ENCODE measurements around the gene VPS54.

VPS54 gene

GRCh38 chr2:64015391-64015790 lies 3.8 kb downstream of the VPS54 start:
- no peak for DNase-seq (ENCODE audit: low read depth)
- TF ChIP-seq CTCF (IDR thresholded peaks at IDR 0.05; ENCODE audit: insufficient read depth, low read depth, low read length, missing control alignments), result no peak
- H3K4me3 ChIP-seq (ENCODE audit: low read length), result no peak overlapping the region

- TF ChIP-seq CTCF (IDR thresholded peaks at IDR 0.05; ENCODE audit: insufficient read depth, low read depth, low read length, missing control alignments), result no peak
- no peak for DNase-seq (ENCODE audit: low read depth)
Observed at GRCh38 chr2:64014628-64015027, 4.6 kb downstream of the VPS54 start.

GRCh38 chr2:64013053-64013452 lies 6.2 kb downstream of the VPS54 start:
- TF ChIP-seq CTCF (IDR thresholded peaks at IDR 0.05; ENCODE audit: insufficient read depth, low read depth, low read length, missing control alignments), result no peak
- DNase-seq (ENCODE audit: low read depth), result no peak

More at GRCh38 chr2:64014628-64015027, 4.6 kb downstream of the VPS54 start:
- no peak overlapping the region for H3K4me3 ChIP-seq (ENCODE audit: low read length)

GRCh38 chr2:64012115-64012514 lies 7.1 kb downstream of the VPS54 start:
- no peak for DNase-seq (ENCODE audit: low read depth)
- TF ChIP-seq CTCF (IDR thresholded peaks at IDR 0.05; ENCODE audit: insufficient read depth, low read depth, low read length, missing control alignments), result no peak
- no peak overlapping the region for H3K4me3 ChIP-seq (ENCODE audit: low read length)

More at GRCh38 chr2:64013053-64013452, 6.2 kb downstream of the VPS54 start:
- H3K4me3 ChIP-seq (ENCODE audit: low read length), result no peak overlapping the region

- DNase-seq (ENCODE audit: low read depth), result no peak
- no peak for TF ChIP-seq CTCF (IDR thresholded peaks at IDR 0.05; ENCODE audit: insufficient read depth, low read depth, low read length, missing control alignments)
- no peak overlapping the region for H3K4me3 ChIP-seq (ENCODE audit: low read length)
Observed at GRCh38 chr2:64008434-64009009, 10.7 kb downstream of the VPS54 start.

GRCh38 chr2:64007924-64008323 lies 11.3 kb downstream of the VPS54 start:
- no peak for DNase-seq (ENCODE audit: low read depth)
- TF ChIP-seq CTCF (IDR thresholded peaks at IDR 0.05; ENCODE audit: insufficient read depth, low read depth, low read length, missing control alignments), result no peak
- H3K4me3 ChIP-seq (ENCODE audit: low read length), result no peak overlapping the region

GRCh38 chr2:64005707-64006356 lies 13.4 kb downstream of the VPS54 start:
- no peak for TF ChIP-seq CTCF (IDR thresholded peaks at IDR 0.05; ENCODE audit: insufficient read depth, low read depth, low read length, missing control alignments)
- DNase-seq (ENCODE audit: low read depth), result no peak
- no peak overlapping the region for H3K4me3 ChIP-seq (ENCODE audit: low read length)
